ENCODE measurements around the gene TRIM26. TPM values are rescaled to one million over a fixed set of nuclear protein-coding genes. Genes with fewer than 3 reads are reported as not detected.
"Not testable (repeated sequence)": the region's sequence is repeated elsewhere in the genome, so short reads cannot be mapped to it uniquely, and the experiment has no call there.

Gene TRIM26
- total RNA-seq, 1 donor from 2014 or later: 32.1 TPM

- no peak for DNase-seq (ENCODE audit: low spot score)
Measured at GRCh38 chr6:30155520-30156261, 57.5 kb downstream of the TRIM26 start.

- no peak for DNase-seq (ENCODE audit: low spot score)
Measured at GRCh38 chr6:30154709-30155519, 58.3 kb downstream of the TRIM26 start.

GRCh38 chr6:30154061-30154460 is 59.1 kb downstream of the TRIM26 start:
- no peak for DNase-seq (ENCODE audit: low spot score)

GRCh38 chr6:30152910-30153610 is 60.1 kb downstream of the TRIM26 start:
- DNase-seq (ENCODE audit: low spot score): no peak

- DNase-seq (ENCODE audit: low spot score): no peak
Measured at GRCh38 chr6:30152016-30152673, 61.1 kb downstream of the TRIM26 start.

GRCh38 chr6:30151580-30151979 is 61.6 kb downstream of the TRIM26 start:
- DNase-seq (ENCODE audit: low spot score): no peak

GRCh38 chr6:30150671-30151395 is 62.4 kb downstream of the TRIM26 start:
- DNase-seq (ENCODE audit: low spot score): no peak

- no peak for DNase-seq (ENCODE audit: low spot score)
Measured at GRCh38 chr6:30149858-30150550, 63.2 kb downstream of the TRIM26 start.

- DNase-seq (ENCODE audit: low spot score): no peak
Measured at GRCh38 chr6:30149234-30149633, 64.0 kb downstream of the TRIM26 start.

- no peak for DNase-seq (ENCODE audit: low spot score)
Measured at GRCh38 chr6:30147096-30147495, 66.1 kb downstream of the TRIM26 start.

- no peak for DNase-seq (ENCODE audit: low spot score)
Measured at GRCh38 chr6:30145818-30146217, 67.4 kb downstream of the TRIM26 start.

GRCh38 chr6:30144811-30145210 is 68.4 kb downstream of the TRIM26 start:
- DNase-seq (ENCODE audit: low spot score): no peak

GRCh38 chr6:30143780-30144179 is 69.4 kb downstream of the TRIM26 start:
- no peak for DNase-seq (ENCODE audit: low spot score)

GRCh38 chr6:30142665-30143064 is 70.5 kb downstream of the TRIM26 start:
- DNase-seq (ENCODE audit: low spot score): no peak

GRCh38 chr6:30140240-30140639 is 73.0 kb downstream of the TRIM26 start:
- not testable (repeated sequence) for DNase-seq (ENCODE audit: low spot score)

GRCh38 chr6:30136570-30137286 is 76.5 kb downstream of the TRIM26 start:
- DNase-seq (ENCODE audit: low spot score): no peak

GRCh38 chr6:30135757-30136156 is 77.4 kb downstream of the TRIM26 start, which contains the start of gene TRIM40:
TSS of gene TRIM40 (plus strand) at chr6:30136140. CDS start at chr6:30137037, 897 bp downstream.
- no peak for DNase-seq (ENCODE audit: low spot score)

- DNase-seq (ENCODE audit: low spot score): no peak
Measured at GRCh38 chr6:30135147-30135546, 78.1 kb downstream of the TRIM26 start.

All from mesenteric fat pad (tissue), 1 donor.